GM18520 (cell line): ENCODE results near the gene NUDT3.
"Not testable (repeated sequence)": the region's sequence is repeated elsewhere in the genome, so short reads cannot be mapped to it uniquely, and the experiment has no call there.

Source experiments
- ATAC-seq: cut with Tn5 transposase; IDR thresholded peaks from one replicate; pipeline ENCODE4 v1.9.1; 2021; ENCODE audit not compliant: unreplicated experiment

The NUDT3 gene

DNA sequence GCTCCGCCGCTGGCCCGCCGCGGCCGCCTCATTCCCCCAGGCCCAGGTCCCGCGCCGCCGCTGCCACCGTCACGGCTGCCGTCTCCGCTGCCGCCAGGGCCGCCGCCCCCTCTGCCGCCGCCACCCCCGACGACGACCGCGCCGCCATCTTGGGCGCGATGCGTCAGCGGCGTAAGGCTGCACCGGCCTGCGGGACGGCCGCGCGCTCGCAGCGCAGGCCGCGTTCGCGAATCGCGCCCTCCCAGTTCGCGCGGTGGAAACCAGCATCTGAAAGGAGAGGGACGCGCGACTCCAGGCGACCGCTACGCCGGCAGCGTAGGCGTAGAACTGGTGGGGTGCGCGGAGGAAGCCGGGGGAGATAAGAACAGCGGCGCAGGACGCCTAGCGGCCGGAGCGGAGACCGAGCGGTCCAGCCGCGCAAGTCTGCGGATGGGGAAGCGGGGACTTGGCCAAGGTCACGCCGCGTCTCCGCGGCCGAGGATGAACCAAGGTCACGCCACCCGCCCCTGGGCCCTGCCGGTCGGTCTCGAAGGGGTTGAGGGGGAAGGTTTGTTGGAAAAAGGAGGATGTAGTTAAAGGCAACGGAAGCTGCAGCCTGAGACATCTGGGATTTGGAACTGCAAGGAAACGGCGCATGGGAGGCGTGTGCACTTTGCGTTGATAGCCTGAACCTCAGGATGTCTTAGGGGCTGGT lies at the start of gene NUDT3:
Gene NUDT3 (minus strand): TSS at position 173 of the 694 bp plus-strand sequence. CDS start 307 bp downstream, outside the sequence.
- ATAC-seq, result peak; percentile 87

DNA sequence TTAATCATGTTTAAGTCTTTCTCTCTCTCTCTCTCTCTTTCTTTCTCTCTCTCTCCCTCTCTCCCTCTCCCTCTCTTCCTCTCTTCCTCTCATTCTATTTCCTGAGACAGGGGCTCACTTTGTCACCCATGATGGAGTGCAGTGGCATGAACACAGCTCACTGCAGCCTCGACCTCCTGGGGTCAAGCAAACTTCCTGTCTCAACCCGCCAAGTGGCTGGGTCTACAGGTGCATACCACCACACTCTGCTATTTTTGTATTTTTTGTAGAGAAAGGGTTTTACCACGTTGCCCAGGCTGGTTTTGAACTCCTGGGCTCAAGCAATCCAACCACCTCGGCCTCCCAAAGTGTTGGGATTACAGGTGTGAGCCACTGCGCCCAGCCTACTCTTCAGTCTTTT lies 49.1 kb upstream of the NUDT3 start:
- no peak for ATAC-seq

DNA sequence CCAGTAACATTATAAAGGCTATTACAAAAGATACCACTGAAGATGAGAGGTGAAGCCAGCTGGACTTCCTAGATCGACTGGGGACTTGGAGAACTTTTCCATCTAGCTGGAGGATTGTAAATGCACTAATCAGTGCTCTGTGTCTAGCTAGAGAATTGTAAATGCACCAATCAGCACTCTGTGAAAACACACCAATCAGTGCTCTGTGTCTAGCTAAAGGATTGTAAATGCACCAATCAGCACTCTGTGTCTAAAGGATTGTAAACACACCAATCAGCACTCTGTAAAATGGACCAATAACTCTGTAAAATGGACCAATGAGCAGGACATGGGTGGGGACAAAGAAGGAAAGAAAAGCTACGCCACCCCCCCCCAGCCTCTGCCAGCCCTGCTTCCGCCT lies 47.0 kb upstream of the NUDT3 start:
- no peak for ATAC-seq

DNA sequence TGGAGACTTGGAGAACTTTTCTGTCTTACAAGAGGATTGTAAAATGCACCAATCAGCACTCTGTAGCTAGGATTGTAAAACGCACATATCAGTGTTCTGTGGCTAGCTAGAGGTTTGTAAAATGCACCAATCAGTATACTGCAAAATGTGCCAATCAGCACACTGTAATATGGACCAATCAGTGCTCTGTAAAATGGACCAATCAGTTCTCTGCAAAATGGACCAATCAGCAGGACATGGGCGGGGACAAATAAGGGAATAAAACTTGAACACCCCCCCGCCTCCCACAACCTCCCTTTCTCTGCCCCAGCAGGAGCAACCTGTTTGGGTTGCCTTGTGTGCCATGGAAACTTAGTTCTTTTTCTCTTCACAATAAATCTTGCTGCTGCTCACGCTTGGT lies 46.2 kb upstream of the NUDT3 start:
- ATAC-seq, result no peak

DNA sequence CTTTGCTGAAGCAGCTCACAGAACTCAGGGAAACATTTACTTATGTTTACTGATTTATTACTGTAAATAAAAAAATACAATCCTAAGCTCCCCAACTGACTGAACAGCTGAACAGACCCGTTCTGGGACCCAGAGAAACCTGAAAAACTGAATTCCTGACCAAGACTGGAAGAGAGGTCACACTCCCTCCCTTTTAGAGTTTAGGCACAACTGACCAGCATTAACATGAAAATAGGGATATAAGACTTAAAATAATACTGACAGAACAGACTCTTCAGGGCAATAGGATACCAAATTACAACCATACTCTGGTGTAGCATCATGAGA lies 45.1 kb upstream of the NUDT3 start:
- ATAC-seq, result no peak

DNA sequence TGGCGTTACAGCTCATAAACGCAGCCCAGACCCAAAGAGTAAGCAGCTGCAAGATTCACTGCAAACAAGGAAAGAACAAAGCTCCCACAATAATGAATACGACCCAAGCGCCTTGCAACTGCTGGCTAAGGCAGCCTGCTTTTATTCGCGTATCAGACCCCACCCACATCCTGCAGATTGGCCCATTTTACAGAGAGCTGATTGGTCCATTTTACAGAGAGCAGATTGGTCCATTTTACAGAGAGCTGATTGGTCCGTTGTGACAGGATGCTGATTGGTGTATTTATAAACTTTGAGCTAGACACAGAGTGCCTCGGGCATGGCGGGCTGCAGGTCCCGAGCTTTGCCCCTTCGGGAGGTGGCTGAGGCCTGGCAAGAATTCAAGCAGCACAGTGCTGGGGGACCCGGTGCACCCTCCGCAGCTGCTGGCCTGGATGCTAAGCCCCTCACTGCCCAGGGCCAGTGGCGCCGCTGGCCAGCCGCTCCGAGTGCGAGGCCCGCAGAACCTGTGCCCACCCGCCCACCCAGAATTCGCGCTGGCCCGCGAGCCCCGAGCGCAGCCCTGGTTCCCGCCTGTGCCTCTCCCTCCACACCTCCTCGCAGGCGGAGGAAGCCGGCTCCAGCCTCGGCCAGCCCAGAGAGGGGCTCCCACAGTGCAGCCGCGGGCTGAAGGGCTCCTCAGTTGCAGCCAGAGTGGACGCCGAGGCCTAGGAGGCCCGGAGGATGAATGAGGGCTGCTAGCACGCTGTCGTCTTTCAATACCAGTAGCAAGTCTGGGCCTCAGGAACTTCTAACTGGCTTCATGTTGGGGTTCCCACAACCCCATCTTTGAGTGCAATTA lies 44.6 kb upstream of the NUDT3 start:
- ATAC-seq, result no peak

DNA sequence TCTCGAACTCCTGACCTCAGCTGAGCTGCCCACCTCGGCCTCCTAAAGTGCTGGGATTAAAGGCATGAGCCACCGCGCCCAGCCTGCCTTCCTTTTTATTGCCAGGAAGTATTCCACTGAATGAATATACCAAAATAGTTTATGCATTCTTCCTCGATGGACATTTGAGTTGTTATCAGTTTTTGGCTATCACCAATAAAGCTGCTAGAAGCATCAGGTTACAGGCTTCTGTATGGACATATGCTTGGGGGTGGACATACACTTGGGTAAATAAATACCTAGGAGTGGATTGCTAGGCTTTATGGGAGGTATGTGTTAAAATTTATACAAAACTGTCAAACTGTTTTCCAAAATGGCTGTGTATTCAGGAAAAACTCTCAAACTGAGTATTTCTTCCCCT lies 43.4 kb upstream of the NUDT3 start:
- no peak for ATAC-seq

DNA sequence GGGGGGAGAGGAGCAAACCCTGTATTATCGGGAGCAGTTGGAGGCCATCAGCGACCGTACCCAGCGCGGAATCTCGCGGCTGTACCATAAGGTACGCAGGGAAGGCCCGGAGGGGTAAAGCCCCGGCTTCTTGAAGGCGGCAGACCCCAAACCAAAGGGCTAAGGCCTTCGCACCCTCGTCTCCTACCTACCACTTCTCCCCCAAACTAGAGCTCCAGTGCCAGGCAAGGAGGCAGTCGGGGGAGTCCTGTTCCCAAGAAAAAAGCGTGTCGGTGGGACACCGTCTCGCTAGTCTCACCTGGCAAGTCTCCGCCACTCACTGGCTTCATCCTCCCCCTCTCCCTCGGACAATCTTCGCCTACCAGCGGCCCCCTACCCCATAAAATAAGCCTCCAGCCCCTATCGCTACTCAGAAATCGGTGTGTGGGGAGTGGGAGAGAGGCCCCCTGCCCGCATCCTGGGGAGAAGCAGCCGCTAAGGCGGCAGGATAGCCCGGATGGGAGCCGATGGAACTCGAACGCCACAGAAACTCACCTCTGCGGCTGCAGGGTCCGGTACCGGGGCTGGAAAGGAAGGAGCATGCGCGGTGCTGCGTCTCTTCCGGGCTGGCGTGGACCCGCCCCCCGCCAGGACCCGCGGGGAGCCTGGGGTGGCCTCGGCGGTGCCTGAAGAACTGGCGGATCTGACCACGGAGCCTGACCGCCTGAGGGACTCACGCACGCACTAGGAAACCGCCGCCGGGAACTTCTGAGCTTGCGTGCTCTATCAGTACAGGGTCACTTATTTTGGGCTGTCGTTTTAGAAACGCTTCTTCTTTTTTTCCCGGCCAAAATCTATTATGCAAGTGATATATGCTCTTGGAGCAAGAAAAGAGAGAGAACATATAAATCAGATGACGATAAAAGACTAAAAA lies 33.3 kb upstream of the NUDT3 start, which contains the start of gene RPS10:
Gene RPS10 (minus strand): TSS at position 572 of the 913 bp plus-strand sequence. CDS start 848 bp downstream, outside the sequence.
- peak; percentile 83 for ATAC-seq

DNA sequence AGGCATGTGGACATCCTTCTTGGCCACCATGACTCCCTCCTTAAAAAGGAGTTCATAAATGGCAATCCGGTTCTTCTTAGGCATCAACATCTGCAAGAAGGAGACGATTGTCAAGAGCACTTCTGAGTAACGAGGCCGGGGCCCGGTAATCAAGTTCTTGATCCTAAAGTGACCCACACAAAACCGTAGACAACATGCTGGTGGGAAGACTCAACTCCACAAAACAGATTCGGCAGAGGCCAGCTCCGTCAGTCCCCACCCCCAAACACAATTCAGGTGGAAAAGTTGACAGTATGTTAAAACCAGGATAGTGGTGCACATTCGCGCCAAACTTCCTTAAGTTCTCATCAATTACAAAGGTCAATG lies 32.6 kb upstream of the NUDT3 start:
- ATAC-seq, result no peak

DNA sequence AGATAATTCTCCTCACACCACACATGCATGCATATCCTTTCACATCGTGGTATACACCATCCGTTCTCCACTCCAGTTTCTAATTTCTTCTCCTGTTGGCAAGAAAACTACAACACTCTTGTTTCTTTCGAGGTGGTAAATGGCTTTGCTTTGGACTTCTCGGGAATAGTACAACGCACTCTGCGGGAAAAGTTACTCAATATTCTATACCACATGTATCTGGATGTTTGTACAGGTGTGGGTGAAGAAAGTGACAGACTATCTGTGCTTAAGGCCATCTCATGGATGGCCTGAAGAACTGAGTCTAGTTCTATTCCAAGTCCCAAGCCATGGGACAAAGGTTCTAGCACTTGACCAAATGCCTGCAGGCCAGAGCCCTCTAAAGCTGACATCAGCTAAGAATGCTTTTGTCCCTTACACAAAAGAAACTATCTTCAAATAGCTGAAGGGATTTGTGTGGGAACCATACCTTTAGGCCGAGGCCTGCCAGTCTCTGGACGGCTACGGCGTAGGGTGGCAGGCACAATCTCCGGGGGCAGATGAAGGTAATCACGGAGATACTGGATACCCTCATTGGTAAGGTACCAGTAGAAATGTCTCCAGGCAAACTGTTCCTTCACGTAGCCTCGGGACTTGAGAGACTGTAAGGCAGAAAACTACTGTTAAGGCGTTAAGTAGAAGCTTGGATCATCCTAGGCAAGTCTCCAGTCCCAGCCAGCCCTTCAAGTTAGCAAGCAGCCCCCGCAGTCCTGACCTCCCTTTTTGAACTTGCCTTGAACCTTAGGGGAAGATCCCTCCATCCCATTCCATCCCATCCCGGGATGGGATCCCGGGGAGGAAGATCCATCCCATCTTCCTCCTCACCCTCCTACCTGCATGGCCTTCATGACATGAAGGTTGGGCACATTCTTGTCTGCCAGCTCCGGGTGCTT lies 32.0 kb upstream of the NUDT3 start:
- no peak for ATAC-seq

DNA sequence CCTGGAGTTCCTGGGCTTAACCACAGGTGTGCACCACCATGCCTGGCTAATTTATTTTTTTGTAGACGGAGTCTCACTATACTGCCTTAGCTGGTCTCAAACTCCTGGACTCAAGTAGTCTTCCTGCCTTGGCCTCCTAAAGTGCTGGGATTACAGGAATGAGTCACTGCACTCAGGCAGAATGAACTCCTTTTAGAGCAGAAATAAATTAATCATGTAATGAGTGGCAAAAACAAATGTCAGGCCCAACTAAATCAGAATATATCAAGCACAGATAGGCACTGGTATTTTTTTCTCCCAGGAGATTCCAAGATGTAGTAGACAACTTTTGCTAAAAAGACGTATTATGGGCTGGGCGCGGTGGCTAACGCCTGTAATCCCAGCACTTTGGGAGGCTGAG lies 30.8 kb upstream of the NUDT3 start:
- ATAC-seq, result no peak

DNA sequence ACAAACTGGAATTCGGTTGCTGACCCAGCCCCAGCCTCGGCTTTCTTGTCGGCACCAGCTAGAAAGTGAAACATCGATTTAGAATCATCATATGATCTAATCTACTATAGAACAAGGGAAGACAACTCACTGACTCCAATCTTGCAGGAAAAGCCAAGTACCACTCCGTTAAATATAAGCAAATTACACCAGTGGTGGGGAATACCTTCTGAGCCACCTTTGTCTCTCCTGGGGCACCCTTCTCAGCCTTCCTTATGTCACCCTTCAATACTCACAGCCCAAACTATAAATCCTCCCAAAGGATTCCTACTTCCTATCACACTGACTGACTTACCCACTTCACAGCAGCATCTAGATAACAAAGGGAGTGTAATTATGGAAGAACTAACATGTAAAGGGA lies 25.9 kb upstream of the NUDT3 start:
- ATAC-seq, result no peak

DNA sequence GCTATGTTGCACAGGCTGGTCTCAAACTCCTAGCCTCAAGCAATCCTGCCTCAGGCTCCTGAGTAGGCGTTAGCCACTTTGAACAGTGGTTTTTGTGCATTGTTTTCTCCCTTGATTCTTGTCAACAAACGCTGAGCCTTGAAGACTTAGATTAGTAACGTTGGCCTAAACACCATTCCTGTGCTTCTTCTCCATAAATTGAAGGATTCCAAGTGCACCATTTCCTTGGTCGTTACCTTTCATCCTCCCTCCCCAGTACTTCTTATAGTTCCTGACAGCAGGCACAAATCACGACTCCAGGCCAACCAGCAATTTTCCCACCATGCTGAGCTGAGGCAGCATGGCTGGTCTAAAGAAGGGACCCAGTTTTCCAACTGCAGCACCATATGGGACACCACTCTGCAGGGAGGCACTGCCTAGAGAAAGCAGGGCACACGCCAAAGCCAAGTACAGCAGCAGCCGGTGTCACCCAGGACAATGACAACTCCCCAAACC lies 24.5 kb upstream of the NUDT3 start:
- no peak for ATAC-seq

DNA sequence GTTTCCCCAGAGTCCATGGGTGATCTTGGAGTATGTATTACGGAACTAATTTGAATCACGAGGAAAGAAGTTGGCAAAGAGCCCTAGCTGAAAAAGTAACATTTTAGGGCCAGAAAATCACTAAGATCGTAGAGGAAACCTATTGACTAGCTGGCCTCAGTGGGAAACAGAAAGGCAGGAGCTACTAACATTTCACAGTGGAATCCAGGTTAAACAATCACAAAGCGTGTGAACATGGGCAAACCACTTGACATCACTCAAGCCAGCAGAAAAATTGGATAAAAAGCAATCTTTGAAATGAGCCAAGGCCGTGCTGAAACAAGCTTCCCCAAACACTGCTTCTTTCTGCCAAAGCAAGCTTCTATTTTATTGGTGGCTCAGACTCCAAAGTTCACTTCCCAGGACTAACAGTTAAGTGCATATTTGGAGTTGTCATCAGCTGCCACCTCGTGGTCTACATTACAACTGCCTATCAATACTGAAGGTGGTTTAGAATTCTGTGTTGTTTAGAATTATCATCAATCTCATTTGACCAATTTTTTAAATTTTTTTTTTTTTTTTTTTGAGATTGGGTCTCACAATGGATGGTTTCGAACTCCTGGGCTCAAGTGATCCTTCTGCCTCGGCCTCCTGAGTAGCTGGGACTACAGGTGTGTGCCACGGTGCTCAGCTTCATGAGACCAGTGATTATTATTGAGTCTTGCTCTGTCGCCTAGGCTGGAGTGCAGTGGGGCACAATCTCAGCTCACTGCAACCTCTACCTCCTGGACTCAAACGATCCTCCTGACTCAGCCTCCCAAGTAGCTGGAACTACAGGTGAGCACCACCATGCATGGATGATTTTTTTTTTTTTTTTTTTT lies 22.8 kb upstream of the NUDT3 start:
- no peak for ATAC-seq

DNA sequence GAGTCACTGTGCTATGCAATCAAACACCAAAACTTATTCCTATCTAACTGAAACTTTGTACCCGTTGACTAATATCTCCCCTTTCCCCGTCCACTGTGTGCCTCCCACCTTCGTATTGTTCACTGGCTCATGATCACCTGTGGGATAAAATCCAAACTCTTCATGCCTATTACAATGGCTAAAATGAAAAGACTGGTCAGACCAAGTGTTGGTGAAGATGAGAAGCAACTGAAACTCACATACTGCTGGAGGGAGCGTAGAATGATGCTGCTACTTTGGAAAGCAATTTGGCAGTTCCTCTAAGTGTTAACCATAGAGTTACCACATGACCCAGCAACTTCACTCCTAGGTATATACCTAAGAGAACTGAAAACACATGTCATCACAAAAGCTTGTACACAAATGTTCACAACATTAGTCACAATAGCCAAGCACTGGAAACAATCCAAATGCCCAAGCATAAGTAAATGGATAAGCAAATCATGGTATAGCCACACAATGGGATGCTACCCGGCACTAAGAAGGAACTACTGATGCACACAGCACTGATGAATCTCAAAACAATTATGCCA lies 20.3 kb upstream of the NUDT3 start:
- no peak for ATAC-seq

DNA sequence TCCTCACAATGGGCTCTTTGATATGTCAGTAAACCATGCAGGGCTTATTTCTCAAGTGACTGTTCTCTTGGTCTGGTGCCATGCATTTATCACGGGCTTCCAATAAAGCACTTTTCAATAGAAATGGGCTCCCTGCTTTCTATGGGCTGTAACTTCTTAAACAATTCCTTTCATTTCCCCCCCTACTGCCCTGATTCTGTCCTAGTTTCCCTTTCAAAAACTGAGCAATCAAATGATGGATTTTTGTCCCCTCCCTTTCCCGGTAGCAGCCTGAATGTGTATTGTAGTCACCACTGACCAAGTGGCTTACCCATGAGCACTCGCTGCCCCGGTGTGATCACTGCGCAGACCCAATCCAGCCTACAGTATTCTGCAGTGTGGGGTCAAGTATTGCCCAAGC lies 19.5 kb upstream of the NUDT3 start:
- ATAC-seq, result no peak

DNA sequence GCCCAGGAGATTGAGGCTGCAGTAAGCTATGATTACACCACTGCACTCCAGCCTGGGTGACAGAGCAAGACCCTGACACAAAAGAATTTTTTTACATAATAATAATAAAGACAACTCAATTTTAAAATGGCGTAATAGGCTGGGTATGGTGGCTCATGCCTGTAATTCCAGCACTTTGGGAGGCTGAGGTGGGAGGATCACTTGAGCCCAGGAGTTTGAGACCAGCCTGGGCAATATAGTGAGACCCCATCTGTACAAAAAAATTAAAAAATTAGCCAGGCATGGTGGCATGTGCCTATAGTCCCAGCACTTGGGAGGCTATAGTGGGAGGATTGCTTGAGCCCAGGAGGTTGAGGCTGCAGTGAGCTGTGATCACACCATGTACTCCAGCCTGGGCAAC lies 15.4 kb upstream of the NUDT3 start:
- ATAC-seq, result not testable (repeated sequence)

DNA sequence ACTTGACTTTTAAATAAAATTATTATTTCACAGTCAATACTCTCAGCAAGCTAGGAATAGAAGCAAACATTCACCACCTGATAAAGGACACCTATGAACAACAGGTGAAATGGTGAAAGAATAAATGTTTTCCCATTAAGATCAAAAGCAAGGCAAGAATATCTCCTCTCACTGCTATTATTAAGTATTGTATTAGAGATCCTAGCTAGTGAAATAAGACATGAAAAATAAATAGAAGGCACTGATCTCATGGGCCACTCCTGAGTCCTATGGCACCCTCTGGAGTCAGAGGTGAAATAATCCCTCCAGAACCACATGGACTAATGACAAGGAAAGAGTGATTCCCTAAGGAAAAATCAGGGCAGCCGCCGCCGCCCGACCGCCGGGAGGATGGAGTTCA lies 4.0 kb upstream of the NUDT3 start:
- no peak for ATAC-seq

DNA sequence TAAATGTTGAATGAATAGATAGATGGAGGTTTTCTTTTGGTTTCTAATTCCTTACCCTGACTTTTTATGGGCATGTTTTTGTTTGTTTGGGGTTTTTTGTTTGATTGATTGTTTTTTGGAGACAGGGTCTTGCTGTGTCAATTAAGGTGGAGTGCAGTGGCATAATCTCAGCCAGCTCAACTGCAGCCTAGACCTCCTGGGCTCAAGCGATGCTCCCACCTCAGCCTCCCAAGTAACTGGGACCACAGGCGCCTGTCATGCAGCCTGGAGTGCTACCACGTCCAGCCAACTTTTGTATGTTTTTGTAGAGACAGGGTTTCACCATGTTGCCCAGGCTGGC lies 1.5 kb upstream of the NUDT3 start:
- ATAC-seq, result no peak
